Testis (tissue), 2 donors: ENCODE results near the gene PRR23A.

ENCODE experiments used
- CTCF ChIP-seq, 3 experiments: fragments of 450-650 bp in 2 of 3; fragments of 200-600 bp in 1 of 3; sonication (generic) in 1 of 3; IDR thresholded peaks; one replicate each; pipeline ENCODE4 v1.5.1; 2016 to 2019; ENCODE audit warnings: antibody characterized with exemption in 3 of 3, mild to moderate bottlenecking in 2 of 3, moderate library complexity in 1 of 3
- POLR2A ChIP-seq: fragments of 450-650 bp; IDR thresholded peaks from one replicate; pipeline ENCODE4 v1.6.1; 2017; ENCODE audit warnings: antibody characterized with exemption, mild to moderate bottlenecking, moderate library complexity

GRCh38 chr3:138971766-138972320, 34.2 kb downstream of the PRR23A start:
- TF ChIP-seq CTCF (IDR thresholded peaks at IDR 0.05), result no peak
- no peak for TF ChIP-seq POLR2A
